IMR-90 (cell line): Measurements from ENCODE around the gene LDLRAD3. TPM values are rescaled to one million over a fixed set of nuclear protein-coding genes. Genes with fewer than 3 reads are reported as not detected.

Experiments
- ATAC-seq: fragments of 200-7000 bp; cut with Tn5 transposase; 2 replicates; pipeline ENCODE4 v1.9.1; 2020; ENCODE audit warnings: low read depth, mild to moderate bottlenecking, moderate library complexity
- BruUV-seq: library from RNA; stranded (reverse); fragments of 400-500 nt; replicated peaks from 2 replicates; lab custom pipeline; 2021; lab: Mats Ljungman, UMichigan
- CTCF ChIA-PET: fragments of 300-600 bp; formaldehyde crosslinking; extraction: SDS; loops from one replicate; lab custom pipeline; 2021; ENCODE audit warnings: antibody characterized with exemption; lab: Yijun Ruan, JAX
- POLR2A ChIA-PET: fragments of 300-600 bp; sonication (Branson Sonifier 250); formaldehyde crosslinking; loops from one replicate; lab custom pipeline; 2022; ENCODE audit warnings: antibody characterized with exemption; ENCODE audit not compliant: unreplicated experiment; lab: Charles Lee
- DNase-seq: peaks from one replicate; pipeline ENCODE4 v3.0.0; 2013
- H2AFZ ChIP-seq: replicated peaks from 2 replicates; pipeline ENCODE3; 2013; ENCODE audit warnings: low read length, mild to moderate bottlenecking; ENCODE audit not compliant: poor library complexity
- H2AK5ac ChIP-seq: 2 replicates; pipeline ENCODE4 v1.6.1; 2013; ENCODE audit warnings: low read depth, low read length, inconsistent platforms
- H2AK9ac ChIP-seq: replicated peaks from 2 replicates; pipeline ENCODE3; 2013; ENCODE audit warnings: mild to moderate bottlenecking, low read depth, low read length, moderate library complexity; ENCODE audit not compliant: poor library complexity
- H2BK120ac ChIP-seq: 2 replicates; pipeline ENCODE4 v1.6.1; 2013; ENCODE audit warnings: low read depth, low read length, inconsistent platforms
- H2BK15ac ChIP-seq: 3 replicates; pipeline ENCODE4 v1.6.1; 2013; ENCODE audit warnings: low read depth, low read length, inconsistent platforms
- H2BK20ac ChIP-seq: 2 replicates; pipeline ENCODE4 v1.6.1; 2013; ENCODE audit warnings: low read depth, mild to moderate bottlenecking, inconsistent platforms, low read length, moderate library complexity
- H2BK5ac ChIP-seq: 2 replicates; pipeline ENCODE4 v1.6.1; 2013; ENCODE audit warnings: mild to moderate bottlenecking, low read depth, low read length, inconsistent platforms; ENCODE audit not compliant: poor library complexity, severe bottlenecking
- H3K14ac ChIP-seq: replicated peaks from 2 replicates; pipeline ENCODE4 v1.6.1; 2013; ENCODE audit warnings: low read depth, low read length, inconsistent platforms
- H3K18ac ChIP-seq: 2 replicates; pipeline ENCODE4 v1.6.1; 2013; ENCODE audit warnings: low read depth, low read length, control low read depth
- H3K23ac ChIP-seq: 2 replicates; pipeline ENCODE4 v1.6.1; 2013; ENCODE audit warnings: low read depth, low read length, inconsistent platforms
- H3K27ac ChIP-seq: 2 replicates; pipeline ENCODE4 v1.5.1; 2013; ENCODE audit warnings: mild to moderate bottlenecking, control low read depth, low read length; ENCODE audit not compliant: insufficient read depth
- H3K27me3 ChIP-seq: 2 replicates; pipeline ENCODE4 v1.6.1; 2013; ENCODE audit warnings: low read length; ENCODE audit not compliant: control insufficient read depth, insufficient read depth
- H3K36me3 ChIP-seq: 2 replicates; pipeline ENCODE4 v1.6.1; 2013; ENCODE audit warnings: low read length, mixed read lengths; ENCODE audit not compliant: control insufficient read depth, insufficient read depth
- H3K4ac ChIP-seq: 2 replicates; pipeline ENCODE4 v1.6.1; 2013; ENCODE audit warnings: low read depth, low read length, inconsistent platforms
- H3K4me1 ChIP-seq: 2 replicates; pipeline ENCODE4 v1.6.1; 2013; ENCODE audit warnings: low read length, mixed read lengths; ENCODE audit not compliant: control insufficient read depth, insufficient read depth
- H3K4me2 ChIP-seq: 2 replicates; pipeline ENCODE4 v1.6.1; 2013; ENCODE audit warnings: low read depth, mild to moderate bottlenecking, control low read depth, low read length, moderate library complexity
- H3K4me3 ChIP-seq: 2 replicates; pipeline ENCODE4 v1.5.1; 2013; ENCODE audit warnings: low read depth, mild to moderate bottlenecking, control low read depth, low read length, moderate library complexity; ENCODE audit not compliant: insufficient read depth
- H3K56ac ChIP-seq: 2 replicates; pipeline ENCODE4 v1.6.1; 2013; ENCODE audit warnings: low read length, inconsistent platforms; ENCODE audit not compliant: insufficient read depth; ENCODE audit errors: extremely low read depth
- H3K79me1 ChIP-seq, 2 experiments: 2 replicates each; pipeline ENCODE4 v1.6.1; 2013; ENCODE audit warnings: low read length in 2 of 2, inconsistent platforms in 1 of 2, low read depth in 1 of 2
- H3K9ac ChIP-seq: 2 replicates; pipeline ENCODE4 v1.6.1; 2013; ENCODE audit warnings: low read depth, low read length, control low read depth
- H3K9me1 ChIP-seq: 2 replicates; pipeline ENCODE4 v1.6.1; 2013; ENCODE audit warnings: low read length, inconsistent platforms; ENCODE audit not compliant: insufficient read depth
- H3K9me3 ChIP-seq: 2 replicates; pipeline ENCODE4 v1.6.1; 2013; ENCODE audit warnings: low read length; ENCODE audit not compliant: control insufficient read depth, insufficient read depth
- H4K20me1 ChIP-seq: 2 replicates; pipeline ENCODE4 v1.6.1; 2013; ENCODE audit warnings: low read length, inconsistent platforms; ENCODE audit not compliant: insufficient read depth
- H4K5ac ChIP-seq: 2 replicates; pipeline ENCODE4 v1.6.1; 2013; ENCODE audit warnings: mild to moderate bottlenecking, low read depth, low read length, control low read depth
- H4K8ac ChIP-seq, 2 experiments: 2 replicates each; pipeline ENCODE4 v1.6.1; 2013; ENCODE audit warnings: low read depth in 2 of 2, low read length in 2 of 2, control low read depth in 1 of 2, inconsistent platforms in 1 of 2
- H4K91ac ChIP-seq: 2 replicates; pipeline ENCODE4 v1.6.1; 2013; ENCODE audit warnings: low read depth, low read length, inconsistent platforms; ENCODE audit not compliant: insufficient read depth
- BHLHE40 ChIP-seq: fragments of 150-350 bp; IDR thresholded peaks from 2 replicates; pipeline ENCODE4 v1.6.1; 2016; ENCODE audit warnings: mild to moderate bottlenecking, low read depth, low read length
- CEBPB ChIP-seq: IDR thresholded peaks from 2 replicates; pipeline ENCODE4 v1.6.1; 2012; ENCODE audit warnings: low read depth, low read length, improper control_type of control experiment
- CHD1 ChIP-seq: IDR thresholded peaks from 2 replicates; pipeline ENCODE4 v1.6.1; 2012; ENCODE audit warnings: low read depth, low read length, improper control_type of control experiment
- MAFK ChIP-seq: IDR thresholded peaks from 2 replicates; pipeline ENCODE4 v1.6.1; 2012; ENCODE audit warnings: low read depth, low read length, improper control_type of control experiment
- MXI1 ChIP-seq: IDR thresholded peaks from 2 replicates; pipeline ENCODE4 v1.6.1; 2012; ENCODE audit warnings: low read depth, mild to moderate bottlenecking, low read length, moderate library complexity, borderline replicate concordance
- NFE2L2 ChIP-seq: fragments of 150-350 bp; IDR thresholded peaks from 2 replicates; pipeline ENCODE4 v1.6.1; 2016; ENCODE audit warnings: low read depth, mild to moderate bottlenecking, low read length
- POLR2A ChIP-seq: IDR thresholded peaks from 2 replicates; pipeline ENCODE4 v1.6.1; 2012; ENCODE audit warnings: mild to moderate bottlenecking, low read depth, low read length
- RCOR1 ChIP-seq: IDR thresholded peaks from 2 replicates; pipeline ENCODE4 v1.6.1; 2012; ENCODE audit warnings: mild to moderate bottlenecking, low read length, improper control_type of control experiment; ENCODE audit not compliant: insufficient replicate concordance
- SMC3 ChIP-seq: fragments of 150-350 bp; IDR thresholded peaks from 2 replicates; pipeline ENCODE4 v1.6.1; 2016; ENCODE audit warnings: low read depth, mild to moderate bottlenecking, antibody characterized with exemption, low read length, moderate library complexity
- WGBS, 2 experiments: methylation state at CpG; one replicate each; pipeline versions ENCODE4 v1.1.5 to v1.1.7; 2013; ENCODE audit warnings: missing lambda C conversion rate in 2 of 2; ENCODE audit not compliant: insufficient read length in 1 of 2; ENCODE audit errors: extremely low coverage in 2 of 2; 5-methylcytosine and 5-hydroxymethylcytosine counted together
- dilution Hi-C: fragments of 300-500 bp; cut with HindIII; formaldehyde crosslinking; loops from one replicate; pipeline ENCODE4 v1.14.3; 2018; ENCODE audit warnings: low sequenced_read_pairs; ENCODE audit not compliant: unreplicated experiment
- in situ Hi-C: fragments of 300-500 bp; cut with MboI; formaldehyde crosslinking; loops from 3 replicates; pipeline ENCODE4 v1.14.3; 2019; ENCODE audit warnings: low sequenced_read_pairs, inconsistent platforms, mixed read lengths
- intact Hi-C: fragments of 100-400 bp; cut with micrococcal nuclease; formaldehyde crosslinking; loops from 2 replicates; pipeline ENCODE4 v1.10.0; 2022
- polyA plus RNA-seq, 3 experiments: library from polyadenylated mRNA; depleted of rRNA; stranded (reverse); fragments of >200 nt; gene quantifications; 2 replicates each; pipeline ENCODE4 v1.2.3, GENCODE V29; 2012; ENCODE audit warnings: low replicate concordance in 1 of 3
- total RNA-seq: library from RNA; depleted of rRNA; stranded (reverse); fragments of >200 nt; gene quantifications from 2 replicates; pipeline ENCODE4 v1.2.3, GENCODE V29; 2012
- TF ChIP-seq, protein P1 (sequence below): conservative IDR thresholded peaks from 2 replicates; pipeline ENCODE4 v1.5.1; 2012; ENCODE audit warnings: mild to moderate bottlenecking, low read depth, low read length, improper control_type of control experiment
- TF ChIP-seq, protein P2 (sequence below): fragments of 150-350 bp; IDR thresholded peaks from 2 replicates; pipeline ENCODE4 v1.6.1; 2016; ENCODE audit warnings: low read depth, mild to moderate bottlenecking, low read length, moderate library complexity, borderline replicate concordance
- TF ChIP-seq, protein P3 (sequence below): fragments of 150-350 bp; IDR thresholded peaks from 2 replicates; pipeline ENCODE4 v1.6.1; 2017; ENCODE audit warnings: mild to moderate bottlenecking, antibody characterized with exemption, low read length, low read depth

Gene LDLRAD3
- total and polyA plus RNA-seq, 2 of the 4 experiments (the other 2 are of a cell fraction), result 2.7 to 6.4 TPM

DNA sequence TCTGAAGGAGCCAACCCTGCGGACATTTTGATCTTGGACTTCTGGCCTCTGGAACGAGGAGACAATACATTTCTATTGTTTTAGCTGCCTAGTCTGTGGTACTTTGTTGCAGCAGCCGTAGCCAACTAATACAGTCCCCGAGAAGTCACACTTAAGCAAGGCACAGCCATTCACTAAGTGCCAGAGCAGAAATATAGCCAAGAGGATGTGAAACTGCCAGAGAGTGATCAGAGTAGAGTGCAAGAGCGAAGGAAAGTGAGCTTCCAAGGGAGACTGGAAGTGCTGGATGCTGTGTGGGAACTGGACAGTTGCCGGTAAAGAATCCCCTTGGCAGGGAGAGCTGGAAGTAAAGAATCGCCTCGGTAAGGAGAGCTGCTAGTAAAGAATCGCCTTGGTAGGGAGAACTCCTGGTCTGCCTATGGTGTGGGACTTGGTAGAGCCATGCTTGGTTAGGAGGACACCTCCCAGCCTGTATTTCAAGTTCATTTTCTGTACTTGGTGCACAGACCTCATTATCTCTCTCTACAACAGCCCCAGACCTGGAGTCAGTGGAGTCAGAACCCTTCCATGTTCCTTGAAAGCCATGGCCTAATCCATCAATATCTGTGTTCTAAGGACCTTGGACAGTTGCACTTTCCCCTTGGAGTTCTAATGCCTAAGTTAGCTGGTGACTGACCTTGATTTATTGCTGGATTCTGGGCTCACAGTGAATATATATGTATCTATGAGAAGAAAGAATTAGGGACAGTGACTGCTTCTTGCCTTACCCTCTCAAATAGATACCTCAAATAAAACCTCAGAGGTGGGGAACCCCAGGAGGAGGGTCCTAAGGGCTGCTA lies 162.1 kb downstream of the LDLRAD3 start:
- no peak overlapping the region for H2BK5ac ChIP-seq
- BruUV-seq, result no TSS peak
- no peak overlapping the region for H4K5ac ChIP-seq
- TF ChIP-seq RCOR1, result no peak
- TF ChIP-seq, protein P1, sequence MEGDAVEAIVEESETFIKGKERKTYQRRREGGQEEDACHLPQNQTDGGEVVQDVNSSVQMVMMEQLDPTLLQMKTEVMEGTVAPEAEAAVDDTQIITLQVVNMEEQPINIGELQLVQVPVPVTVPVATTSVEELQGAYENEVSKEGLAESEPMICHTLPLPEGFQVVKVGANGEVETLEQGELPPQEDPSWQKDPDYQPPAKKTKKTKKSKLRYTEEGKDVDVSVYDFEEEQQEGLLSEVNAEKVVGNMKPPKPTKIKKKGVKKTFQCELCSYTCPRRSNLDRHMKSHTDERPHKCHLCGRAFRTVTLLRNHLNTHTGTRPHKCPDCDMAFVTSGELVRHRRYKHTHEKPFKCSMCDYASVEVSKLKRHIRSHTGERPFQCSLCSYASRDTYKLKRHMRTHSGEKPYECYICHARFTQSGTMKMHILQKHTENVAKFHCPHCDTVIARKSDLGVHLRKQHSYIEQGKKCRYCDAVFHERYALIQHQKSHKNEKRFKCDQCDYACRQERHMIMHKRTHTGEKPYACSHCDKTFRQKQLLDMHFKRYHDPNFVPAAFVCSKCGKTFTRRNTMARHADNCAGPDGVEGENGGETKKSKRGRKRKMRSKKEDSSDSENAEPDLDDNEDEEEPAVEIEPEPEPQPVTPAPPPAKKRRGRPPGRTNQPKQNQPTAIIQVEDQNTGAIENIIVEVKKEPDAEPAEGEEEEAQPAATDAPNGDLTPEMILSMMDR, result no peak
- TF ChIP-seq, protein P2, sequence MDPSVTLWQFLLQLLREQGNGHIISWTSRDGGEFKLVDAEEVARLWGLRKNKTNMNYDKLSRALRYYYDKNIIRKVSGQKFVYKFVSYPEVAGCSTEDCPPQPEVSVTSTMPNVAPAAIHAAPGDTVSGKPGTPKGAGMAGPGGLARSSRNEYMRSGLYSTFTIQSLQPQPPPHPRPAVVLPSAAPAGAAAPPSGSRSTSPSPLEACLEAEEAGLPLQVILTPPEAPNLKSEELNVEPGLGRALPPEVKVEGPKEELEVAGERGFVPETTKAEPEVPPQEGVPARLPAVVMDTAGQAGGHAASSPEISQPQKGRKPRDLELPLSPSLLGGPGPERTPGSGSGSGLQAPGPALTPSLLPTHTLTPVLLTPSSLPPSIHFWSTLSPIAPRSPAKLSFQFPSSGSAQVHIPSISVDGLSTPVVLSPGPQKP, result no peak
- no peak for TF ChIP-seq CEBPB
- no peak for TF ChIP-seq NFE2L2
- TF ChIP-seq SMC3, result no peak
- TF ChIP-seq BHLHE40, result no peak
- TF ChIP-seq, protein P3, sequence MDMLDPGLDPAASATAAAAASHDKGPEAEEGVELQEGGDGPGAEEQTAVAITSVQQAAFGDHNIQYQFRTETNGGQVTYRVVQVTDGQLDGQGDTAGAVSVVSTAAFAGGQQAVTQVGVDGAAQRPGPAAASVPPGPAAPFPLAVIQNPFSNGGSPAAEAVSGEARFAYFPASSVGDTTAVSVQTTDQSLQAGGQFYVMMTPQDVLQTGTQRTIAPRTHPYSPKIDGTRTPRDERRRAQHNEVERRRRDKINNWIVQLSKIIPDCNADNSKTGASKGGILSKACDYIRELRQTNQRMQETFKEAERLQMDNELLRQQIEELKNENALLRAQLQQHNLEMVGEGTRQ, result no peak
- TF ChIP-seq MXI1, result no peak
- no peak for TF ChIP-seq POLR2A
- TF ChIP-seq MAFK, result no peak
- no peak for TF ChIP-seq CHD1
- no peak overlapping the region for H3K23ac ChIP-seq
- no peak overlapping the region for H2BK15ac ChIP-seq
- no peak overlapping the region for H2AFZ ChIP-seq
- H3K9me1 ChIP-seq, result no peaks in the 10 kb centered on the region; the same call in 1 of the 2 replicates
- dilution Hi-C loops (no loop called here), in situ Hi-C loops (no loop called here), intact Hi-C loops (no loop called here)
- ChIA-PET CTCF (no interaction called here), POLR2A (no interaction called here)
- H3K4me1 ChIP-seq, result no peaks in the 10 kb centered on the region
- WGBS, 2 experiments, result 60% methylated on average over 1 of the region's 9 CpGs; no CpG with 5 or more reads in 1 of the 2 experiments
- DNase-seq, result no peak
- H3K9ac ChIP-seq, result no peak overlapping the region
- no peak overlapping the region for H4K8ac ChIP-seq
- no peak overlapping the region; the same call in 1 of the 2 replicates for H2AK5ac ChIP-seq
- no peak overlapping the region for H3K27ac ChIP-seq
- ATAC-seq, result no peak
- no peak overlapping the region for H4K91ac ChIP-seq
- H3K56ac ChIP-seq, result no peak overlapping the region
- H3K4ac ChIP-seq, result no peak overlapping the region
- no peak overlapping the region for H3K4me3 ChIP-seq
- H3K27me3 ChIP-seq, result no peaks in the 10 kb centered on the region
- no peak overlapping the region for H2BK120ac ChIP-seq
- no peak overlapping the region for H3K14ac ChIP-seq
- H2AK9ac ChIP-seq, result no peak overlapping the region
- no peak overlapping the region for H3K4me2 ChIP-seq
- no peaks in the 10 kb centered on the region; a peak in 1 of 4 replicates for H3K79me1 ChIP-seq
- H3K18ac ChIP-seq, result no peak overlapping the region
- no peak overlapping the region for H2BK20ac ChIP-seq
- H3K36me3 ChIP-seq, result no peaks in the 10 kb centered on the region; the same call in 1 of the 2 replicates
- H3K9me3 ChIP-seq, result no peaks in the 10 kb centered on the region
- H4K20me1 ChIP-seq, result no peaks in the 10 kb centered on the region
